GM21717 (cell line): ENCODE results near the gene MLLT6.

ENCODE experiments used
- ATAC-seq: cut with Tn5 transposase; IDR thresholded peaks from one replicate; pipeline ENCODE4 v1.9.1; 2021; ENCODE audit warnings: mild to moderate bottlenecking, moderate library complexity; ENCODE audit not compliant: unreplicated experiment

Gene MLLT6

GRCh38 chr17:38706505-38707216, 1.6 kb downstream of the MLLT6 start:
- no peak for ATAC-seq

GRCh38 chr17:38707678-38708351, 2.7 kb downstream of the MLLT6 start:
- ATAC-seq = no peak

- no peak for ATAC-seq
Observed at GRCh38 chr17:38709104-38709820, 4.2 kb downstream of the MLLT6 start.

- ATAC-seq = no peak
Observed at GRCh38 chr17:38709864-38710603, 5.0 kb downstream of the MLLT6 start.

- ATAC-seq = no peak
Observed at GRCh38 chr17:38710604-38710962, 5.5 kb downstream of the MLLT6 start.

DNA sequence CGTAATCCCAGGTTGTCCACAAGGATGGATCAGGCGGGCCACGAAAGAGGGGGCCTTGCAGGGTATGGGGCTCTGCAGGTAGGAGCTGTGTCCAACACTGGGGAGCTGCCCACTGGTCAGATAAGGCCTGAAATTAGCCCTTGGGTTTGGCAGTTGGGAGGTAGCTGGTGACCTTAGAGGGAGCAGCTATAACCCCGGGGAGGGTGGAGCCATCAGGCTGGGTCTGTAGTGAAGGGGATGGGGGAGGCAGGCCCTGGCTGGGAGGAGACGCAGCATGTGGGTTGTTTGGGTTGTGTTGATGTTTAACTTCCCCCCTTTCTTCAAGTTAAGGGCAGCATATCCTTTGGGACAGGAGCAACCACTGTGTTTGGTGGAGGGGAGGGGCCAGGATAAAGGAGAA, 5.9 kb downstream of the MLLT6 start:
- no peak for ATAC-seq

DNA sequence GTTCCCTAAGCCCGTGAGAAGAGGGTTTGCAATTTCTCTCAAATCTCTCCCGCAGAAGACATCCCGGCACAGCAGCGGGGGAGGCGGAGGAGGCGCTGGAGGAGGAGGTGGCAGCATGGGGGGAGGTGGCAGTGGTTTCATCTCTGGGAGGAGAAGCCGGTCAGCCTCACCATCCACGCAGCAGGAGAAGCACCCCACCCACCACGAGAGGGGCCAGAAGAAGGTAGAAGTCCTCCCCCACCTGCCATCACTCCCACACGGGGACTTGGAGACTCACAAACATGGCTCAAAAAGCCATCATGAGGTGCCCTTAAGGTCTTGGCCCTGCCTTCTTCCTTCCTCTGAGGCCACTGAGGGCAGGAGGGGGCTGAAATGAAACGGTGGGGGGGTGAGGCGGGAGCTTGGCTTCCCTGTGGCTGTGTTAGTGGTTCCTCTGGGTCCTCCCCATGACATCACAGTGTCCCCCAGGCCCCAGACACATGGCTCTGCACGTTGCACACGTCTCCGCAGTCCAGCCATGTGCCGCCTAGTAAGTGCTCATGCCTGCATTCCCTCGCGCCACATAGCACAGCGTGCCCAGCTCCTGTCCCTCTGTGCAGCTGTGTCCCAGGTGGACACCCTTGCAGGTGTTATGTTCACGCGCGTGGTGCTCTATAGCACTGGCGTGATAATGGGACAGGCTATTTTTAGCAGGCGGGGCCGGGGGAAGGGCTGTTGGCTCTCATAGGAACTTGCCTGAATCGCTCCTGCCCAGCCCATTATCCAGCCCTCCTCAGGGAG, 6.9 kb downstream of the MLLT6 start:
- no peak for ATAC-seq

- no peak for ATAC-seq
Observed at GRCh38 chr17:38712593-38712992, 7.5 kb downstream of the MLLT6 start.

GRCh38 chr17:38713456-38714075, 8.5 kb downstream of the MLLT6 start:
- no peak for ATAC-seq

DNA sequence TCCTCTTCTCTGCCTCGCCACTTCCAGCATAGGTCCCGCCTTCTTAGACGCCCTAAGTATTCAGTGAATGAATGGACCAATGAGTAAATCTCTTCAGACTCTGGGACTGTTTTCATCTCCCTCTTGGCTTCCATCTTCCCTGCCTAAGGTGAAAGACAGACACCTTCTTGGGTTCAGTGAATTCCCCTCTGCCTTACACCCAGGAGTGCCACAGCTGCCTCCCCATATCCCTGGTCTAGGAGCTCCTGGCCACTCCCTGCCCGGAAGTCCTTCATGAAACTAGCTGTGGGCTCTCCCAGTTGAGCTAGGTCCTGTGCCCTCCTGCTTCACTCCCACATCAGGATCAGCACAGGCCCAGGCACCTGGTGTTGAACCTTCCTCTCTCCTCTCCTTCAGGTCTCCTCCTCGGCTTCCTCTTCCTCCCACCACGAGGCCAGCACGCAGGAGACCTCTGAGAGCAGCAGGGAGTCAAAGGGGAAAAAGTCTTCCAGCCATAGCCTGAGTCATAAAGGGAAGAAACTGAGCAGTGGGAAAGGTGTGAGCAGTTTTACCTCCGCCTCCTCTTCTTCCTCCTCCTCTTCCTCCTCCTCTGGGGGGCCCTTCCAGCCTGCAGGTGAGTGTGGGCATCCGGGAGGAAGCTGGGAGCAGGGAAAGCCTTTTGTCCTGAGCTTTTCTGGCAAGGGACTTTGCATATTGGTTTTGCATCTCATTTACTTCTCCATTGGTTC, 10.3 kb downstream of the MLLT6 start:
- ATAC-seq = no peak

DNA sequence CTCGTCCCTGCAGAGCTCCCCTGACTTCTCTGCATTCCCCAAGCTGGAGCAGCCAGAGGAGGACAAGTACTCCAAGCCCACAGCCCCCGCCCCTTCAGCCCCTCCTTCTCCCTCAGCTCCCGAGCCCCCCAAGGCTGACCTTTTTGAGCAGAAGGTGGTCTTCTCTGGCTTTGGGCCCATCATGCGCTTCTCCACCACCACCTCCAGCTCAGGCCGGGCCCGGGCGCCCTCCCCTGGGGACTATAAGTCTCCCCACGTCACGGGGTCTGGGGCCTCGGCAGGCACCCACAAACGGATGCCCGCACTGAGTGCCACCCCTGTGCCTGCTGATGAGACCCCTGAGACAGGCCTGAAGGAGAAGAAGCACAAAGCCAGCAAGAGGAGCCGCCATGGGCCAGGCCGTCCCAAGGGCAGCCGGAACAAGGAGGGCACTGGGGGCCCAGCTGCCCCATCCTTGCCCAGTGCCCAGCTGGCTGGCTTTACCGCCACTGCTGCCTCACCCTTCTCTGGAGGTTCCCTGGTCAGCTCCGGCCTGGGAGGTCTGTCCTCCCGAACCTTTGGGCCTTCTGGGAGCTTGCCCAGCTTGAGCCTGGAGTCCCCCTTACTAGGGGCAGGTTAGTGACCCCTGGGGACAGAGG, 11.4 kb downstream of the MLLT6 start:
- no peak for ATAC-seq

DNA sequence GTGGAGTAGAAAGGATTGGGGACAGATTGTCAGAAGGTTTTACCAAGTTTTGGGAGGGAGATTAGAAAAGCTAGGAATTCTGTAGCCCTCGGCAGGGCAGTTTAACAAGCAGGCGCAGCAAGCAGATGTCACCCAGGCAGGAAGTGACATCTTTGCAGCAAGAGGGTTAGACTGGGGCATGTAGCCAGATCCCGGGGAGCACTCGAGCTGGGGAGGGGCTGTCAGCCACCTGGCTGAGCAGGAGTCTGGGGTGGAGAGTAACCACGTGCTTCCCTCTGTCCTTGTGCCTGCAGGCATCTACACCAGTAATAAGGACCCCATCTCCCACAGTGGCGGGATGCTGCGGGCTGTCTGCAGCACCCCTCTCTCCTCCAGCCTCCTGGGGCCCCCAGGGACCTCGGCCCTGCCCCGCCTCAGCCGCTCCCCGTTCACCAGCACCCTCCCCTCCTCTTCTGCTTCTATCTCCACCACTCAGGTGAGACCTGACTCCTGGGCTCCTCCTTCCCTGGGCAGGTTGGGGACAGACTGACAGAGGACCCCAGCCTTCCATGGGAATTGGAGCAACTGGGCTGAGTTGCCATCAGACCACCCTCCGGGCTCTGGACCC, 12.2 kb downstream of the MLLT6 start:
- ATAC-seq = no peak

DNA sequence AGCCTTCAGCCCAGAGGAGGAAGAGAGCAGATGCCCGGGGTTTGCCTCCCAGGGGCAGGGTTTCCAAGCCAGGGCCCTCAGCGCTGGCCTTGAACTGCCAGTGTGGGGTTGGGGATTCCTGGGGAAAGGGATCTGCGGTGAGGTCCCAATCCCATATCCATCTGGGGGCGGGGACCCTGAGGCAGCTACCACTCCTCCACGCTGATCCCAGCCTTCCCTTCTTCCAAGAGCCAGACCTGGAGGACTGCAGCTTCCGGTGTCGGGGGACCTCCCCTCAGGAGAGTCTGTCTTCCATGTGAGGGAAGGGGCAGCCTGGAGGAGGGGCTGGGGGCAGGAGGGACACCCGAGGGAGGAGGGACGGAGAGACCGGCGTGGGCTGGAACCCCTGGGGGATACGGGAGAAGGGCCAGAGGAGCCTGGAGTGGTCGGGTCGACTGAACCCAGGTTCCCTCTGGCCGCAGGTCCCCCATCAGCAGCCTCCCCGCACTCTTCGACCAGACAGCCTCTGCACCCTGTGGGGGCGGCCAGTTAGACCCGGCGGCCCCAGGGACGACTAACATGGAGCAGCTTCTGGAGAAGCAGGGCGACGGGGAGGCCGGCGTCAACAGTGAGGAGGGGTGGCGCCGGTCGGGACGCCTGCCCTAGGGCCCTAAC, 14.3 kb downstream of the MLLT6 start:
- ATAC-seq = no peak

GRCh38 chr17:38719943-38720641, 15.0 kb downstream of the MLLT6 start:
- ATAC-seq = no peak

DNA sequence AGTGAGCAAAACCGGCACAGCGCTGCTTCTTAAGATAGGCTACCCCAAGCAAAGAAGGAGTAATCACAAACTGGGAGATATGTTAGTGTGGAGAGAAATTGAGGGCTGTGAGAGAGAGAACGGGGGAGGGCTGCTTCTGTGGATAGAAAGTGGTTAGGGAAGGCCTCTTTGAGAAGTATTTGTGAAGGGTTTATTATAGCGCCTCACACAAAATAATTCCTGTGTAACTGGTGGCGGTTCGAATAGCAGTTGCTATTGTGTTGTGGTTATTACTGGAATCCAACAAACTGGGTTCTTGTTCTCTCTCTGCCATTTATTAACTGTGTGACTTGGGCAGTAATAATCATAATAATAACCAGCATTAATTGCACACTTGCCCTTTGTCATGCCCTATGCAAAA, 15.9 kb downstream of the MLLT6 start:
- ATAC-seq = no peak

DNA sequence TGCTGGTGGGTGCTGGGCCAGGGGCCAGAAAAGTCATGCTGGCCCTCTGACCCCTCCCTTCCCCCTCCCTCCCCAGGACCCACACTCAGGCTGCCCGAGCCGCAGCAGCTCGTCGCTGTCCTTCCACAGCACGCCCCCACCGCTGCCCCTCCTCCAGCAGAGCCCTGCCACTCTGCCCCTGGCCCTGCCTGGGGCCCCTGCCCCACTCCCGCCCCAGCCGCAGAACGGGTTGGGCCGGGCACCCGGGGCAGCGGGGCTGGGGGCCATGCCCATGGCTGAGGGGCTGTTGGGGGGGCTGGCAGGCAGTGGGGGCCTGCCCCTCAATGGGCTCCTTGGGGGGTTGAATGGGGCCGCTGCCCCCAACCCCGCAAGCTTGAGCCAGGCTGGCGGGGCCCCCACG, 16.7 kb downstream of the MLLT6 start:
- ATAC-seq = no peak

DNA sequence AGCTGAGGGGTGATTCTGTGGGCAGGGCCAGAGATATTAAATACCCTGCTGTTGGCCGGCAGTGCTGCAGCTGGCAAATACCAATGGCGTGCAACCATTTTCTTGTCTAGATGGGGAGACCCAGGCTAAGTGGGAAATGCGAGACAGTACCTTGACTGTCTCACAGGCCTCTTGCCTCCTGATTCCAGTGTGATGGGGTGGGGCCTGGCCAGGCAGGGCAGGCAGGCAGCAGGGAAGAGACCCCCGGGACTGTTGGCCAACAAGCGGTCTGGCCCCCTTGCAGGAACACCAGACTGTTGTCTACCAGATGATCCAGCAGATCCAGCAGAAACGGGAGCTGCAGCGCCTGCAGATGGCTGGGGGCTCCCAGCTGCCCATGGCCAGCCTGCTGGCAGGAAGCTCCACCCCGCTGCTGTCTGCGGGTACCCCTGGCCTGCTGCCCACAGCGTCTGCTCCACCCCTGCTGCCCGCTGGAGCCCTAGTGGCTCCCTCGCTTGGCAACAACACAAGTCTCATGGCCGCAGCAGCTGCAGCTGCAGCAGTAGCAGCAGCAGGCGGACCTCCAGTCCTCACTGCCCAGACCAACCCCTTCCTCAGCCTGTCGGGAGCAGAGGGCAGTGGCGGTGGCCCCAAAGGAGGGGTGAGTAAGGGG, 19.4 kb downstream of the MLLT6 start:
- no peak for ATAC-seq
